ENCODE measurements around the gene SGMS2. TPM values are rescaled to one million over a fixed set of nuclear protein-coding genes. Genes with fewer than 3 reads are reported as not detected.

The SGMS2 gene
- polyA plus RNA-seq, 2 donors = 2.4 to 8.5 TPM

- Histone ChIP-seq H3K27me3 (ENCODE audit: control insufficient read depth in 1 of 2, insufficient read depth in 2 of 2, low read length in 2 of 2) (no peaks in the 10 kb centered on the region), H3K4me3 (ENCODE audit: low read depth in 1 of 2, low read length in 2 of 2) (no peak overlapping the region), H3K27ac (ENCODE audit: low read depth in 2 of 2, low read length in 1 of 2) (peak overlapping the region; percentile 29 to 88), H3K36me3 (ENCODE audit: control insufficient read depth in 2 of 2, insufficient read depth in 2 of 2, low read length in 1 of 2) (no peaks in the 10 kb centered on the region), H3K4me1 (ENCODE audit: control insufficient read depth in 2 of 2, insufficient read depth in 2 of 2, low read length in 1 of 2) (peaks cover 0 to 6% of the 10 kb centered on the region in 2 donors), H3K9me3 (ENCODE audit: control insufficient read depth in 2 of 2, insufficient read depth in 1 of 2, low read depth in 1 of 2, low read length in 1 of 2) (no peaks in the 10 kb centered on the region)
- WGBS, 2 donors = 78% methylated on average over 3 of the region's 3 CpGs
Observed at GRCh38 chr4:107837776-107838618, 13.3 kb downstream of the SGMS2 start.

- H3K27me3 ChIP-seq (ENCODE audit: control insufficient read depth in 1 of 2, insufficient read depth in 2 of 2, low read length in 2 of 2) = no peaks in the 10 kb centered on the region
- peak overlapping the region in 1 of 2 donors; percentile 73 for H3K27ac ChIP-seq (ENCODE audit: low read depth in 2 of 2, low read length in 1 of 2)
- H3K4me1 ChIP-seq (ENCODE audit: control insufficient read depth in 2 of 2, insufficient read depth in 2 of 2, low read length in 1 of 2) = peaks cover 0 to 6% of the 10 kb centered on the region in 2 donors
- 48 to 50% methylated on average over 1 of the region's 1 CpG for WGBS, 2 donors
- no peak overlapping the region for H3K4me3 ChIP-seq (ENCODE audit: low read depth in 1 of 2, low read length in 2 of 2)
- H3K36me3 ChIP-seq (ENCODE audit: control insufficient read depth in 2 of 2, insufficient read depth in 2 of 2, low read length in 1 of 2) = no peaks in the 10 kb centered on the region
- H3K9me3 ChIP-seq (ENCODE audit: control insufficient read depth in 2 of 2, insufficient read depth in 1 of 2, low read depth in 1 of 2, low read length in 1 of 2) = no peaks in the 10 kb centered on the region
Observed at GRCh38 chr4:107838861-107839565, 14.3 kb downstream of the SGMS2 start.

- Histone ChIP-seq H3K36me3 (ENCODE audit: control insufficient read depth in 2 of 2, insufficient read depth in 2 of 2, low read length in 1 of 2) (no peaks in the 10 kb centered on the region), H3K27ac (ENCODE audit: low read depth in 2 of 2, low read length in 1 of 2) (no peak overlapping the region), H3K27me3 (ENCODE audit: control insufficient read depth in 1 of 2, insufficient read depth in 2 of 2, low read length in 2 of 2) (no peaks in the 10 kb centered on the region), H3K9me3 (ENCODE audit: control insufficient read depth in 2 of 2, insufficient read depth in 1 of 2, low read depth in 1 of 2, low read length in 1 of 2) (no peaks in the 10 kb centered on the region), H3K4me1 (ENCODE audit: control insufficient read depth in 2 of 2, insufficient read depth in 2 of 2, low read length in 1 of 2) (peaks cover 3 to 5% of the 10 kb centered on the region in 2 donors), H3K4me3 (ENCODE audit: low read depth in 1 of 2, low read length in 2 of 2) (no peak overlapping the region)
- 31 to 48% methylated on average over 1 of the region's 1 CpG for WGBS, 2 donors
Observed at GRCh38 chr4:107843391-107843790, 18.7 kb downstream of the SGMS2 start.

- 80 to 81% methylated on average over 3 of the region's 3 CpGs for WGBS, 2 donors
- H3K36me3 ChIP-seq (ENCODE audit: control insufficient read depth in 2 of 2, insufficient read depth in 2 of 2, low read length in 1 of 2) = no peaks in the 10 kb centered on the region
Observed at GRCh38 chr4:107845681-107846080, 20.9 kb downstream of the SGMS2 start.

GRCh38 chr4:107850438-107850837 is 25.7 kb downstream of the SGMS2 start:
- Histone ChIP-seq H3K4me1 (ENCODE audit: control insufficient read depth in 2 of 2, insufficient read depth in 2 of 2, low read length in 1 of 2) (no peaks in the 10 kb centered on the region), H3K4me3 (ENCODE audit: low read depth in 1 of 2, low read length in 2 of 2) (no peak overlapping the region), H3K9me3 (ENCODE audit: control insufficient read depth in 2 of 2, insufficient read depth in 1 of 2, low read depth in 1 of 2, low read length in 1 of 2) (no peaks in the 10 kb centered on the region), H3K36me3 (ENCODE audit: control insufficient read depth in 2 of 2, insufficient read depth in 2 of 2, low read length in 1 of 2) (no peaks in the 10 kb centered on the region), H3K27ac (ENCODE audit: low read depth in 2 of 2, low read length in 1 of 2) (no peak overlapping the region), H3K27me3 (ENCODE audit: control insufficient read depth in 1 of 2, insufficient read depth in 2 of 2, low read length in 2 of 2) (no peaks in the 10 kb centered on the region)
- WGBS, 2 donors = 83 to 86% methylated on average over 2 of the region's 2 CpGs

More at GRCh38 chr4:107845681-107846080, 20.9 kb downstream of the SGMS2 start:
- H3K27me3 ChIP-seq (ENCODE audit: control insufficient read depth in 1 of 2, insufficient read depth in 2 of 2, low read length in 2 of 2) = no peaks in the 10 kb centered on the region
- no peak overlapping the region for H3K4me3 ChIP-seq (ENCODE audit: low read depth in 1 of 2, low read length in 2 of 2)
- H3K27ac ChIP-seq (ENCODE audit: low read depth in 2 of 2, low read length in 1 of 2) = no peak overlapping the region
- no peaks in the 10 kb centered on the region for H3K9me3 ChIP-seq (ENCODE audit: control insufficient read depth in 2 of 2, insufficient read depth in 1 of 2, low read depth in 1 of 2, low read length in 1 of 2)
- peaks cover 2 to 3% of the 10 kb centered on the region in 2 donors for H3K4me1 ChIP-seq (ENCODE audit: control insufficient read depth in 2 of 2, insufficient read depth in 2 of 2, low read length in 1 of 2)

GRCh38 chr4:107853444-107854355 is 29.0 kb downstream of the SGMS2 start:
- Histone ChIP-seq H3K27me3 (ENCODE audit: control insufficient read depth in 1 of 2, insufficient read depth in 2 of 2, low read length in 2 of 2) (no peaks in the 10 kb centered on the region), H3K4me1 (ENCODE audit: control insufficient read depth in 2 of 2, insufficient read depth in 2 of 2, low read length in 1 of 2) (no peaks in the 10 kb centered on the region), H3K9me3 (ENCODE audit: control insufficient read depth in 2 of 2, insufficient read depth in 1 of 2, low read depth in 1 of 2, low read length in 1 of 2) (no peaks in the 10 kb centered on the region), H3K27ac (ENCODE audit: low read depth in 2 of 2, low read length in 1 of 2) (no peak overlapping the region), H3K36me3 (ENCODE audit: control insufficient read depth in 2 of 2, insufficient read depth in 2 of 2, low read length in 1 of 2) (no peaks in the 10 kb centered on the region), H3K4me3 (ENCODE audit: low read depth in 1 of 2, low read length in 2 of 2) (no peak overlapping the region)
- WGBS, 2 donors = 52 to 55% methylated on average over 9 of the region's 9 CpGs

- Histone ChIP-seq H3K4me3 (ENCODE audit: low read depth in 1 of 2, low read length in 2 of 2) (no peak overlapping the region), H3K27ac (ENCODE audit: low read depth in 2 of 2, low read length in 1 of 2) (no peak overlapping the region), H3K36me3 (ENCODE audit: control insufficient read depth in 2 of 2, insufficient read depth in 2 of 2, low read length in 1 of 2) (no peaks in the 10 kb centered on the region), H3K27me3 (ENCODE audit: control insufficient read depth in 1 of 2, insufficient read depth in 2 of 2, low read length in 2 of 2) (no peaks in the 10 kb centered on the region), H3K9me3 (ENCODE audit: control insufficient read depth in 2 of 2, insufficient read depth in 1 of 2, low read depth in 1 of 2, low read length in 1 of 2) (no peaks in the 10 kb centered on the region), H3K4me1 (ENCODE audit: control insufficient read depth in 2 of 2, insufficient read depth in 2 of 2, low read length in 1 of 2) (no peaks in the 10 kb centered on the region)
- WGBS, 2 donors = 84 to 85% methylated on average over 3 of the region's 3 CpGs
Observed at GRCh38 chr4:107854356-107855022, 29.8 kb downstream of the SGMS2 start.

GRCh38 chr4:107855723-107856122 is 31.0 kb downstream of the SGMS2 start:
- H3K27me3 ChIP-seq (ENCODE audit: control insufficient read depth in 1 of 2, insufficient read depth in 2 of 2, low read length in 2 of 2) = no peaks in the 10 kb centered on the region
- 63 to 71% methylated on average over 3 of the region's 3 CpGs for WGBS, 2 donors
- H3K27ac ChIP-seq (ENCODE audit: low read depth in 2 of 2, low read length in 1 of 2) = no peak overlapping the region
- H3K4me3 ChIP-seq (ENCODE audit: low read depth in 1 of 2, low read length in 2 of 2) = no peak overlapping the region
- no peaks in the 10 kb centered on the region for H3K4me1 ChIP-seq (ENCODE audit: control insufficient read depth in 2 of 2, insufficient read depth in 2 of 2, low read length in 1 of 2)
- H3K36me3 ChIP-seq (ENCODE audit: control insufficient read depth in 2 of 2, insufficient read depth in 2 of 2, low read length in 1 of 2) = no peaks in the 10 kb centered on the region
- H3K9me3 ChIP-seq (ENCODE audit: control insufficient read depth in 2 of 2, insufficient read depth in 1 of 2, low read depth in 1 of 2, low read length in 1 of 2) = no peaks in the 10 kb centered on the region

GRCh38 chr4:107856901-107857300 is 32.2 kb downstream of the SGMS2 start:
- 75 to 82% methylated on average over 1 of the region's 1 CpG for WGBS, 2 donors
- Histone ChIP-seq H3K27me3 (ENCODE audit: control insufficient read depth in 1 of 2, insufficient read depth in 2 of 2, low read length in 2 of 2) (no peaks in the 10 kb centered on the region), H3K36me3 (ENCODE audit: control insufficient read depth in 2 of 2, insufficient read depth in 2 of 2, low read length in 1 of 2) (no peaks in the 10 kb centered on the region), H3K4me3 (ENCODE audit: low read depth in 1 of 2, low read length in 2 of 2) (no peak overlapping the region), H3K9me3 (ENCODE audit: control insufficient read depth in 2 of 2, insufficient read depth in 1 of 2, low read depth in 1 of 2, low read length in 1 of 2) (no peaks in the 10 kb centered on the region), H3K4me1 (ENCODE audit: control insufficient read depth in 2 of 2, insufficient read depth in 2 of 2, low read length in 1 of 2) (no peaks in the 10 kb centered on the region), H3K27ac (ENCODE audit: low read depth in 2 of 2, low read length in 1 of 2) (no peak overlapping the region)
